Measurements from ENCODE around the gene WDR64.

Gene WDR64

DNA sequence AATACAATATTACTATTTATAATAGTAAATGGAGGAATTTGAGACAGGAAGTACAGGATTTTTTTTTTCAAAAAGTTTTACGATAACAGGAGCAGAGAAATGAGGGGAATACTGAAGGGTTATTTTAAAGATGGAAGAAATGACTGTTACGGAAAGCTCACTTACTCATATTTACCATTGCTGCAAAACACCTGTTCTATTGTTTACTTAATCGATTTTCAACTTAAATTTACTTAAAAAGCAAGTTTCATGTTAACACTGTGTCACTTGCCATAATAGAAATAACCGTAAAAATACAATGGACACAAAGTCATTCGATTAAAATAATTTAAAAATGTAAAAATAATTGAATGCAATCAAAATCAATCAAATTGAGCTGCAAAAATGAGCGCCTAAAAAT, 192.5 kb downstream of the WDR64 start:
- TF ChIP-seq, protein P1, sequence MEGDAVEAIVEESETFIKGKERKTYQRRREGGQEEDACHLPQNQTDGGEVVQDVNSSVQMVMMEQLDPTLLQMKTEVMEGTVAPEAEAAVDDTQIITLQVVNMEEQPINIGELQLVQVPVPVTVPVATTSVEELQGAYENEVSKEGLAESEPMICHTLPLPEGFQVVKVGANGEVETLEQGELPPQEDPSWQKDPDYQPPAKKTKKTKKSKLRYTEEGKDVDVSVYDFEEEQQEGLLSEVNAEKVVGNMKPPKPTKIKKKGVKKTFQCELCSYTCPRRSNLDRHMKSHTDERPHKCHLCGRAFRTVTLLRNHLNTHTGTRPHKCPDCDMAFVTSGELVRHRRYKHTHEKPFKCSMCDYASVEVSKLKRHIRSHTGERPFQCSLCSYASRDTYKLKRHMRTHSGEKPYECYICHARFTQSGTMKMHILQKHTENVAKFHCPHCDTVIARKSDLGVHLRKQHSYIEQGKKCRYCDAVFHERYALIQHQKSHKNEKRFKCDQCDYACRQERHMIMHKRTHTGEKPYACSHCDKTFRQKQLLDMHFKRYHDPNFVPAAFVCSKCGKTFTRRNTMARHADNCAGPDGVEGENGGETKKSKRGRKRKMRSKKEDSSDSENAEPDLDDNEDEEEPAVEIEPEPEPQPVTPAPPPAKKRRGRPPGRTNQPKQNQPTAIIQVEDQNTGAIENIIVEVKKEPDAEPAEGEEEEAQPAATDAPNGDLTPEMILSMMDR (IDR thresholded peaks at IDR 0.05; ENCODE audit: control extremely low read depth, extremely low read depth, low read depth, missing control alignments) = no peak
- POLR2A ChIA-PET = no interaction called here
- CTCF ChIA-PET = interaction anchor here (1.6 to 3.1 kb wide), 2 partner anchors 9 to 312 kb away, joined by 3 to 13 read pairs; partner anchors contain the start of gene KMO
- no peak for DNase-seq (ENCODE audit: extremely low spot score)

DNA sequence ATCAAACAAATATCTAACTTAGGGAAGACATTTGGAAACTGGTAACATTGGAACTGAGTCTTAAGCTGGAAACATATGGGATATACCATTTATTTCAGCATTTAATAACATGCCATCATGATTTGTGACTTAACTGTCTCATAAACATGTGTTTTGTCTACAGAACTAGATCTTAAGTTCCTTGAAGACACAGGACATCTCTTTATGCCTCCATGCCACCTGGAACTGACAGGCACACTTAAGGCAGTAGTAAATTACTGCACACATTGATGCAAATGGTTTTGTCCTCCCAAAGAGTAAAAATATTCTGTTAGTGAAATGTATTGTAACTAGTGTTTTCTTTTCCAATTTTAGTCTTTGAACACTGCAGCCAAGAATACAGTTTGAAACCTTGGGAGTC, 194.3 kb downstream of the WDR64 start:
- no peak for DNase-seq (ENCODE audit: extremely low spot score)
- POLR2A ChIA-PET = no interaction called here
- TF ChIP-seq, protein P1 (IDR thresholded peaks at IDR 0.05; ENCODE audit: control extremely low read depth, extremely low read depth, low read depth, missing control alignments) = no peak
- CTCF ChIA-PET = interaction anchor here (1.0 to 2.0 kb wide), 4 partner anchors 7 to 328 kb away, joined by 3 to 10 read pairs (median 4); partner anchors contain the start of gene KMO

DNA sequence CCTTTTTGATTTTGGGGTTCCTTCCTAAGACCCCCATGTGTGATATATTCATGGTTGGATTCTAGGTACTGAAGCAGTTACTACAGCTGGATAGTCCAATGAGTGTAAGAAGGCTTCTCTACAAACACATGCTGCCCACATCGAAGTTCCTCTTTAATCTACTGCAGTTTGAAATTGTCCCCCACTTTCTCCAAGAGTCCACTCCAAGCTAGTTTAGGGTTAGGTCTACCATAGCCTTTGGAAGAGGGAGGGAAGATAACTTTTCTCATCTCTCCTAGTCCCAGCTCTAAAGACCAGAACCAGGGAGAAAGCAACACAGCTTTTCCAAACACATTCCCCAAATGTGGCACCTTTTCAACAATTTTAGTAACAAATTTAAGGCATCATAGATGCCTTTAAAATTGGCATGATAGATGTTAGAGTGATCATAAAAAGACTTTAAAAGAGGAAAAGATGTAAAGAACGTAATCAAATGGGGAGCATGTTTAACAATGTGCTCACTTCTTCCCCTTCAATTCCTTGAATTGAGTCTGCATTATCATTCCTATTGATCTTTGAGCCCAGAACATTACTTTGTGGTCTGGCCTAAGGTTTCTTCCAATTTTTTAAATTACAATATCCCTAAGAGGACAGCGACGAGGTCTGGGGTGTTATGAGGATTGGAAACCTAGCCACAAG, 194.9 kb downstream of the WDR64 start:
- POLR2A ChIA-PET = interaction anchor here (1.0 kb wide), 1 partner anchor 207 kb away, joined by 3 read pairs; the partner anchor contains the start of genes CHML and OPN3
- TF ChIP-seq, protein P1 (IDR thresholded peaks at IDR 0.05; ENCODE audit: control extremely low read depth, extremely low read depth, low read depth, missing control alignments) = no peak
- DNase-seq (ENCODE audit: extremely low spot score) = no peak
- CTCF ChIA-PET = interaction anchor here (0.7 to 2.0 kb wide), 10 partner anchors 8 to 328 kb away, joined by 3 to 10 read pairs (median 3); partner anchors contain the start of genes CHML, KMO, MAP1LC3C and OPN3

DNA sequence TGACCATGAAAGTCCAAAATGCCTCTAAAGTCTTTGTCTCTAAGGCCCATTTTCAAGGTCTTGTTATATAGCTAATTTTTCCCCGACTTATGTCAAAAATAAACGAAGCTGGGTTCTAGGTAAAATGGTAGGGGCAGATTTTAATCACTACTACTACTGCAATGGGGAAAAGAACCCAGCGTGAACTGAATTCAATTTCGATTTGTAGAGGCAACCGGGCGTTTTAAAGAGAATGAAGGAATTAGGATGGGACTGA, 195.4 kb downstream of the WDR64 start:
- DNase-seq (ENCODE audit: extremely low spot score) = no peak

DNA sequence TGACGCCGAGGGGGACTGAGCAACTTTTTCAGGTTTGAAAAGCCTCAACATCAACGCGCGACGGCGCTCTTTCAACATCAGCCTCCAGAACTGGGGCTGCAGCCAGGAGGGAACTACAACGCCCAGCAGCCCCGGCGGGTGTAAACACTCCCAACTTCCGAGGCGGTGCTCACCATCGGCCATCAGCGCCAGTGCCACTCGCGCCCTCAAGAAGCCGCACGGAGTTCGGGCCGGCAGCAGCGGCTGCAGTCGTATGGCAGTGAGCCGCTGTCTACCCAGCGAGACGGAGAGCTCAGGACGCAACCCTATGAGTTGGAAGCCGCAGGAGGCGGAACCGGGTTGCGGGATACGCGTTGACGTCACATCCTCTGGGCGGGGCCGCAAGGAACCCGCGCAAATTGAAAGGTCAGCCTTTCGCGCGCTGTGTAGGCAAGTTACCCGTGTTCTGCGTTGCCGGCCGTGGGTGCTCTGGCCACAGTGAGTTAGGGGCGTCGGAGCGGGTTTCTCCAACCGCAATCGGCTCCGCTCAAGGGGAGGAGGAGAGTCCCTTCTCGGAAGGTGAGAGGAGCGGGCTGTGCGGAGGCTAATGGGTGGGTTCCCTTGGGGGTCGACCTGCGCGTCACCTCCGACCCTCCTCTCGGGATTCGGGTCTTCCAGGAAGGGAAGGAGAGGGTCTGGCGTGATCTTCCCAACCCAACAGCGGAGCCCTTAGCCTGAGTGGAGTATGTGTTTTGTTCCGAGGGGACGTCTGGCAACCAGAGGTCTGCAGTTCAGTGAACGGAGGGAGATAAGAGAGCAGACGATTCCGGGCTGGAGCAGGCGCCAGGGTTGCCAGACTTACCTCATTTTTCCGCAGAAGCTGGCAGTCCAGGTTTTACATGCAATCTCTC, 196.0 kb downstream of the WDR64 start, which contains the start of gene EXO1:
Gene EXO1 (plus strand): TSS at position 409 of the 890 bp plus-strand sequence. CDS start 2,222 bp downstream, outside the sequence.
- ChIA-PET CTCF (interaction anchor here (1.0 to 2.0 kb wide), 6 partner anchors 9 to 237 kb away, joined by 3 to 10 read pairs (median 4); partner anchors contain the start of genes CHML, MAP1LC3C and OPN3), POLR2A (interaction anchor here (1.0 kb wide), 1 partner anchor 208 kb away, joined by 3 read pairs; the partner anchor contains the start of genes CHML and OPN3)
- DNase-seq (ENCODE audit: extremely low spot score) = peak; percentile 93
- TF ChIP-seq, protein P1 (IDR thresholded peaks at IDR 0.05; ENCODE audit: control extremely low read depth, extremely low read depth, low read depth, missing control alignments) = peak; percentile 48

More for the DNA sequence above, 195.4 kb downstream of the WDR64 start:
- TF ChIP-seq, protein P1 (IDR thresholded peaks at IDR 0.05; ENCODE audit: control extremely low read depth, extremely low read depth, low read depth, missing control alignments) = no peak
- ChIA-PET CTCF (interaction anchor here (0.7 to 2.0 kb wide), 9 partner anchors 9 to 329 kb away, joined by 3 to 10 read pairs (median 3); partner anchors contain the start of genes CHML, MAP1LC3C and OPN3), POLR2A (interaction anchor here (1.0 kb wide), 1 partner anchor 207 kb away, joined by 3 read pairs; the partner anchor contains the start of genes CHML and OPN3)
